NT2/D1 (cell line): ENCODE measurements around the gene KATNAL1.

Source experiments
- SUZ12 ChIP-seq: IDR thresholded peaks from 2 replicates; pipeline ENCODE4 v1.6.1; 2011; ENCODE audit not compliant: insufficient read length, insufficient read depth; ENCODE audit errors: extremely low read depth
- YY1 ChIP-seq: IDR thresholded peaks from 2 replicates; pipeline ENCODE4 v1.6.1; 2011; ENCODE audit not compliant: insufficient read length, insufficient read depth
- ZNF274 ChIP-seq: IDR thresholded peaks from 2 replicates; pipeline ENCODE4 v1.6.1; 2011; ENCODE audit warnings: mild to moderate bottlenecking, low read depth, low read length

- TF ChIP-seq YY1: no peak
- no peak for TF ChIP-seq ZNF274
- TF ChIP-seq SUZ12: no peak
Measured at GRCh38 chr13:30307971-30308290, 580 bp upstream of the KATNAL1 start.
